CD4-positive, alpha-beta T cell treated with Interferon alpha-2 for 1 hour (primary cell): ENCODE data around the gene CYP26C1.

Source experiments
- DNase-seq, 2 donors: peaks; one replicate each; pipeline ENCODE4 v3.0.0-alpha.2; 2020 to 2022

The CYP26C1 gene

DNA sequence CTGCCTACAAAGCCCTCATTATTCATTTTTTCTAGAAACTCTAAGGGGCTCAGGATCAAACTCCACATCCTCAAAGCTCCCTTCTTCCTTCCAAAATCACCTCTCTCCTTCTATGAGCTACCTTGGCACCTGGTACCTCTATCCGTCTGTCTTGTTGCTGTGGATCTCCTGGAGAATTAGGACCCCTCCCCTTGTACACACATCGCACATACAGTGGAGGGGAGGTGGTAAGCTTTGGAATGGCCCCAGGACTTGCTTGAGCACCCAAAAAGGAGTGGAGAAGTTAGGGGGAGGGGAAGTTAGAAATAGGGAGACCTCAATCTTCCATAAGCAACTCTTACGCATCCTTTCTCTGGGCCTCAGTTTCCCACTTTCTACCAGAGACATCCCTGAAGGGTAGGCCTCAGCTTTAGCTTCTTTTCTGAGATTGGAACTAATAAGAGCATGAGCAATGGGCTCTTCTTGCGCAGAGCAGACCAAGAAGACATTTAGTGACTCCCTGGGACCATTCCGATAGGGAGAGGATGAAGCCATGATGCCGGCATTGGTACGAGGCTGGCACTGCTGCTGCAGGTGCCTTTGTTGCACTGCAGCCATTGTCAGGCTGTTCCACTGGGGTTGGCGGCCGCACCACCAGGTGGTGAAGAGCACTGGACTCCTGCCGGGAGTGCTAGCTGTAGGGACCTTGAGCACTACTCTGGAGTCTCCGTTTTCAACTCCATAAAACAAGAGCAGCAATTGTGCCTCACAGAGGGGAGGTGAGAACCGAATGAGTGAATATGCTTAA lies 4.5 kb downstream of the CYP26C1 start:
- DNase-seq: no peak

DNA sequence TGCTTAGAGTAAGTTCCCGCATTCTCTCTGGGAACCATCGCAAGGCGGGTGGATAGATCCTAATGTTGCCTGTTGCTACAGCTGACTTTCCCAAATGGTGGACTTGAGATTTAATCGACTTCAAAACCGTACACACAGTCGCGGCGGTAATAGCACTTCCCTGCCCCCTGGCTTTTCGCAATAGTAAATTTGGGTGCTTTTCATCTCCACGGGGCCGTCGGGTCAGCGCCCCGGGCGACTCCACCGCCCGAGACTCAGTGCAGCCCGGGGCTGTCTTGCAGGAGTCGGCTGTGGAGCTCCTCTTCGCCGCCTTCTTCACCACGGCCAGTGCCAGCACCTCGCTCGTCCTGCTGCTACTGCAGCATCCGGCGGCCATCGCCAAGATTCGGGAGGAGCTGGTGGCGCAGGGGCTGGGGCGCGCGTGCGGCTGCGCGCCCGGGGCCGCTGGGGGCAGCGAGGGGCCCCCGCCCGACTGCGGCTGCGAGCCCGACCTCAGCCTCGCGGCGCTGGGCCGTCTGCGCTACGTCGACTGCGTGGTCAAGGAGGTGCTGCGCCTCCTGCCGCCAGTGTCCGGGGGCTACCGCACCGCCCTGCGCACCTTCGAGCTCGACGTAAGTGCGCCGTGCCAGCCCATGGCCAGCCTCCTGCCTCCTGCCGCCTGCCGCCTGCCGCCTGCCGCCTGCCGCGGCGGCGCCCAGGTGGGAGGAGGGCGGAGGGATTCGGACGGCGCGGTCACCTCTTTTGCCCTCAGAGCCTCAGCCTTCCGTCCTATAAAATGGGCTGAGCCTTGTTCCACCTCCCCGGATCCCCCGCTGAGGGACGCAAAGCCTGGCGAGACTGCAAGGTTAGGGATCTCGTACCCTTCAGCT lies 5.3 kb downstream of the CYP26C1 start:
- DNase-seq: no peak

DNA sequence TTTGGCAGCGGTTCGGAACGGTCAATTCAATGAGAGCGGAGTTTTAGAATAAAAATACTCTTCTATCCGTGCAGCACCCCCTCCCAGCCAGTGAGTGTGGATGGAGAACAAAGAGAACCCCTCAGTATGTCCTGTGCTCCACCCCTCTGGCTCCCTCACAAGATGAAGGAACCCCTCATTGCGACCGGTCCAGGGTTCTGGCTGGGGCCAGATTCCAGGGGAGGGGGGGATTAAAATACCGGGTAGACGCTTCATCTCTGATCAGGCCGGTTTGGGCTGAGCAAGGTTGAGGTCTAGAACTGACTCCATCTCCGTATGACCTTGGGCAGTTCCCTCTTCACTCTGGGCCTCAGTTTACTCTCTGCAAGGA lies 5.9 kb downstream of the CYP26C1 start:
- no peak for DNase-seq

DNA sequence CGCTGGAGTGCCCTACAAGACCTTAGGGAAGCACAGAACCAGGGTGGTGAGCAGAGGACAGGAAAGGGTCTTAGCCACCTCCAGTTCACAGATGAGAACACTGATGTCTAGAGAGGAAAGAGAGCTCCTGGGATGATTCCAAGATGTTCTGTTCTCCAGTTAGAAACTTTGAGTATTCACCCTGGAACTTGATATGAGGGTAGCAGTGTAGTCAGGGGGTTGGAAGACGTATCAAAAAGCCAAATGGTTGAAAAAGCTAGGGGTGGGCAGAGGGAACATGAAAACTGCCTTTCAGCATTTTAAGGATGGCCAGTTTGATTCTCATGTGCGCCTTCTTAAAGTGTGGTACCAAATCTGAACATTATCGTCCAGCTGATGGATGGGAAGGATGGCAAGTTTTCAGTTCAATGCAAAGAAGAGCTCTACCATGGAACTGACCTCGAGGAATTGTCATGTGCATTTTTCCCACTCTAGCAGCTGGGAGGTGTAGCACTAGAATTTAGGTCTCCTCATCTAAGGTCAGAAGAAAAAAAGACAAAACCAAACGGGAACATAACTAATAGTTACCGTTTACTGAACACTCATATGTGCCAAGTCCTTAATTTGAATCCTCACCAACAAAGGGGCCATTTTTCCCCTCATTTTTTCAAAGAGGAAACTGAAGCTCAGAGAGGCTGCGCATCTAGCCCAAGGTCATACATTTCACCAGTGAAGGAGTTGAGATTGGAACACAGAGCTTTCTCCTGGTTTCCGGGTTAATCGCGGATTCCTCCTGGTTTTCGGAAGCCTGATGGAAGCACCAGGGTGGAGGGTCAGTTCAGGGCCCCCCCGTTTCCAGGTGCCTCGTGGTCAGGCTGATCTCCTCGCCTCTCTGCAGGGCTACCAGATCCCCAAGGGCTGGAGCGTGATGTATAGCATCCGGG lies 7.1 kb downstream of the CYP26C1 start:
- DNase-seq: no peak

DNA sequence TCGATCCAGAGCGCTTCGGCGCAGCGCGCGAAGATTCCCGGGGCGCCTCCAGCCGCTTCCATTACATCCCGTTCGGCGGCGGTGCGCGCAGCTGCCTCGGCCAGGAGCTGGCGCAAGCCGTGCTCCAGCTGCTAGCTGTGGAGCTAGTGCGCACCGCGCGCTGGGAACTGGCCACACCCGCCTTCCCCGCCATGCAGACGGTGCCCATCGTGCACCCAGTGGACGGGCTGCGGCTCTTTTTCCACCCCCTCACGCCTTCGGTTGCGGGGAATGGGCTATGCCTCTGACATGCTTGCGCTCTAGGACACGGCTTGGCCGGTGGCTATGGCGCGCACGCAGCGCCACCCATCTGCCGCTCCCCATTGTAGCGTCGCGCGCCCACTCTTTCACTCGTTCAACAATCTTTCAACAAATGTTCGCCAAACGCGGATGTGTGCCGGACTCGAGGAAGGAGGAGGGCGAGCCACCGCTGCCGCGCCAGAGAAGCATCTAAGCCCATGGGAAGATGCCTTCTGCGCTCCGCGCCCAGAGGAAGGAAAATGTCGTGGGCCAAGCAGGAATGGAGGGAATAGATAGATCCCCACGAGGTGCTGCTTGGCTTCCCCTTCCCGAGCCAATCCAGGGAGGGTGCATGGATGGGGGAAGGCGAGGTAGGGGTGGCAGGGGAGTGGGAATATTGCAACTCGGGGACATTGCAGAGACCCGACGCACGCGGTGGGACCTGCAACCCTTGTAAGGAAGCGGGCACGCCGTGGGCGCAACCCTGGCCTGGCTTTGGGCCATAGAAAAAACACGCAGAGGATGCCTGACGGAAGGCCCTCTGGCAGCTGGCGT lies 8.0 kb downstream of the CYP26C1 start:
- DNase-seq: no peak

DNA sequence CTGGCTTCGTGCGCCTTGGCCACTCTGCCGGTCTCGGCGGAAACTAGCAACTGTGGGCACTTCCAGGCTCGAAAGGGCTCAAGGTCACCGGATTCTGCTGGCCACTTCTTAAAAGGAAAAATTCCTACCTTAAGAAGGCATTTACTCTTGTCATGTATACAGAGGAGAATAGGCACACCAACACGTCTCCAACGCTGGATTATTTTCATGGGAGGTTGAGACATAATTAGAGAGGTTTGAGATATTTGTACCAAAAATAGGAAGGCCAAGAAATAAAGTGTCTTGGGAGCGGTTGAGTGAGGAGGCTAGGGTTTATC lies 8.6 kb downstream of the CYP26C1 start:
- no peak for DNase-seq

DNA sequence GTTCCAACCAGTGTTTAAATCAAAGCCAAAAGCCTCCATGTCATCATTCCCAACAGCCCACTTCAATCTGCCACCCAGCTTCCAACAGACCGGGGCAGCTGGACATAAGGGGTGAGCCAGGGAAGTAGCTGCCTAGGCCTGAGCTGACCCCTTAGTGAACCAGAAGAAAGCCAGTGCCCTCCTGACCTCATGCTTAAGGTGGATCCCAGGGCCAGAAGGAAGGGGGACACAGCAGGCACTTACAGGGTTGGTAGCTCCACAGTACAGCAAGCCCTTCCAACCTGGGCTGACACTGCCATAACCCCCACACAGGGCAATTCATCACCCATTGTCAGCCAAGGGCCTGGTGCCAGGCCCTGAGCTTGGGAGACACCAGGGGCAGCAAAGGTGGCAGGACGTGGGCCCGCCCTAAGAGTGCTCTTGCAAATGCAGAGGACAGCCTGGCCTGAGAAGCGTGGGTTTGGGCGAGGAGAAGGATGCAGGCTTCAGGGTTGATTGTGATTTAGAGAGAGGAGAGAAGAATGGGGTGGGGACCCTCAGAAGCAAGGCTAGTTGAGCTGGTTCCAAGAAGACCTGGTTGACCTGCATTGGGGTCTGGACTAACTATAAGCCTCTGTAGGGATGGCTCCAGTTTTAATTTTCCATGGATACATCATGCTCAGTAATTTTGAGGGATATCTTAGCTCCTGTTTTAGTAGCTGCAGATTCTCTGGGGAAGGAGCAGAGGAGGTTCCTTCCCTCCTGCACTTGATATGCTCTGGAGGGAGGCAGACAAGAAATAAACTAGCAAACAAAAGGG lies 10.0 kb downstream of the CYP26C1 start:
- no peak for DNase-seq

DNA sequence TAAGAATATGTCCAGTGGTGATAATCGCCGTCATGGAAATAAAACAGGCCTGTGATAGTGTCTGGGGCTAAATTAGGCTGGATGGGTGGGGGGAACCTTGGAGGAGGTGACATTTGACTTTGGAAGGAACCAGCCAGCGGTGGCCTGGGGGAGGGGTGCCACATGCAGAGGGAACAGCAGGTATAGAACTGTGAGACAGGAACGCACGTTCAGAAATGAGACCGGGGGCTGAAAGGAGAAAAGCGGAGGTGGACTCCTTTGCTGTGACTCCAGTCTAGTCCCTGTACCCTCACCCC lies 10.5 kb downstream of the CYP26C1 start:
- DNase-seq: no peak

DNA sequence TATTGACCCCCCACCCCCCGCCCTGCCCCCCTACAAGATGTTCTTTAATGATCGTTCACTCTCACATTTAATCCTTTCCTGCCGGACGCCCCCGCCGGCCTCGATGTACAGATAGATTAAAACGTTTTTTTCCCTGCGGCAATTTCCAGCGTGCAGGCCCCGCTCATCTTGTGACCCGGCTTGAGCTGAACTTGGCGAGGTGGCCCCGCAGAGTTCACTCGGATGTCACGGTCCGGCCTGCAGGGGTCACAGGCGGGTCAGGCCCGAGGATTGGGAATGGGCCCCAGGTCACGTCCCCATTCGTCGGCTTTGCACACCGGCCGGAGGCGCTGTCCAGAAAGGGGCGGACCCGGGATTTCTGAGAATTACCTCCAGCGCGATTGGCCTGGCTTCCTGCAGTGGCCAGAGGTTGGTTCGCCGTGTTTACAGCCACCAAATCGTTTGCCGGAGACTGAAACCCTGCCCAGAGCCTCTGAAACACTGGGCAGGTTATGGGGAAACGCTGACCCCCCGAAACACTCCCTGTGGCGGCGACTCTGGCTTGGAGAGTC lies 11.2 kb downstream of the CYP26C1 start:
- no peak for DNase-seq

DNA sequence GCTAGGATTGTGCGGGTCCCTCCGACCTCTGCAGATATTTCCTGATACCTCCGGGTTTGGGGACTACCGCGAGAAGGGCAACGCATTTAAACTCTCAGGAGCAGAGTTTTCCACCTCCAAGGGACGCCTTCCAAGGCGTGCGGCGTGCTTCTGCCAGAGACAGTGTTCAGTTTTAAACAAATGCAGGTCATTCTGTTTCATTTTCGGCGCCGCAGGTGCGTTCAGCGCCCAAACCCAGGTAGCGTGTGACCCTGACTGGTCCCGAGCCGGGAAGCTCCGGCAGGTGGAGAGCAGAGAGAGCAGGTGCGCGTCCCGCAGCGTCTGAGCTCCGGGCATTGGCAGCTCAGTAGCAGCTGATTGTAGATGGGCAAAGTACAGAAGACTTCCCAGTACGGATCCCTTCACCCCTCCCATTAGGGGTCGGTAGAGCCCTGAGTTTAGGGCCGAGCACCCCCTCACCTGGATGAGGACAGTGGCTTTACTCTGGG lies 11.7 kb downstream of the CYP26C1 start:
- DNase-seq: no peak

DNA sequence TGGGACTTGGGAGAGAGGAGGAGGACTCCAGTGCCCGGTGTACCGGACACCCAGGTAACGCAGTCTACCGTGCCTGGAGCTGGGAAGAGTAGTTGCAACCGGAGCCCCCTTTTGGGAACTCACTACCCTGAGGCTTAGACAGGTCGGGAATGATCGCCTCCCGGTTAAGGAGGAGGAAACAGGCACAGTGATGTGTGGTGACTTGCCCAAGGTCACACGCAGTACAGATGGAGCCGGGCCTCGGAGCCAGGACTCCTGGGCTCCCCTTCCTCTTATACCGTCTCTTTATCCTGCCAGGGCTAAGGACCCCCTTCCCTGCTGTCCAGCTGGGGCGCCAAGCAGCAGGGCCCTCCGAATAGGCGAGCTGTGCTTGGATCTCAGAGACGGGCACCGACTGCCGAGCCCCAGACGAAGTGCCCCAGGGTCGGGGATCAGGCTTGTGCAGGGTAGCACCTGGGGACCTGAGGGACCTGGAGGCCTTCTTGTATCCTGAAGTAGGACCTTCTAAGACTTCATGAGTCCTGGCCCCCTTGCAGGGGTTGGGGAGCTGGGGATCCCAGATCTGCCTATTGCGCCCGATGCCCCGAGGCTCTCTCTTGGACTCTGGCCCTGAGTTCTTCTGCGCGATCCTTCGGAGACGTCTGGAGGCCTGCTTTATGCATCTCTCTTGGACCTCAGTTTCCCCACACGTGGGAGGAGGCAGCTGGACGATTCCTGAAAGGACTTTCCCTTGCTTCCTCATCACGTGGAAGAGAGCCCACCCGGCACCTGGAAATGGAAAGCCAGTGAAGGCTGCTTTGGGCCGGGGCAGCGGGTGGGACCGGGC lies 12.3 kb downstream of the CYP26C1 start:
- no peak for DNase-seq

DNA sequence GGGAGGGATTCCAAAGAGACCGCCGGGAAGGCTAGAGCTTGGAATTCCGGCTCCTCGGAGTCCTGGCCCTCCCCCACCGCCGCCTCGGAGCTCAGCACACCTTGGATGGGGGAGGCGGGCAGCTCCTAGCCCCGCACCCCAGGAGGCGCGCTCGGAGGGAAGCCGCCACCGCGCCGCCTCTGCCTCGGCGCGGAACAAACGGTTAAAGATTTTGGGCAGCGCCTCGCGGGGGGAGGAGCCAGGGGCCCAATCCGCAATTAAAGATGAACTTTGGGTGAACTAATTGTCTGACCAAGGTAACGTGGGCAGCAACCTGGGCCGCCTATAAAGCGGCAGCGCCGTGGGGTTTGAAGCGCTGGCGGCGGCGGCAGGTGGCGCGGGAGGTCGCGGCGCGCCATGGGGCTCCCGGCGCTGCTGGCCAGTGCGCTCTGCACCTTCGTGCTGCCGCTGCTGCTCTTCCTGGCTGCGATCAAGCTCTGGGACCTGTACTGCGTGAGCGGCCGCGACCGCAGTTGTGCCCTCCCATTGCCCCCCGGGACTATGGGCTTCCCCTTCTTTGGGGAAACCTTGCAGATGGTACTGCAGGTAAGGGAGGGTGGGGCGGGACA lies 13.0 kb downstream of the CYP26C1 start, which contains the start of gene CYP26A1:
CYP26A1 (plus strand) TSS at position 355 of the 608 bp plus-strand sequence; CDS start at position 397, 42 bp downstream.
- DNase-seq: no peak

DNA sequence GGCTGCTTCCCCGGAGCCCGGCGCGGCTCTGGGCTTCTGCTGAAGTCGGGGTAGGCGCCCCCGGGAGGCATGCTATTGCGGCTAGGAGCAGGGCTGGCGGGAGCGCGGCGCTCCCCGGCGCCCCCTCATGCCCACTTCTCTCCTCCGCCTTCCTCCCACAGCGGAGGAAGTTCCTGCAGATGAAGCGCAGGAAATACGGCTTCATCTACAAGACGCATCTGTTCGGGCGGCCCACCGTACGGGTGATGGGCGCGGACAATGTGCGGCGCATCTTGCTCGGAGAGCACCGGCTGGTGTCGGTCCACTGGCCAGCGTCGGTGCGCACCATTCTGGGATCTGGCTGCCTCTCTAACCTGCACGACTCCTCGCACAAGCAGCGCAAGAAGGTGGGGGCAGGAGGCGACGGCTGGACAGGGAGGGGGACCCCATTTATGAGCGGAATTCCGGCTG lies 13.6 kb downstream of the CYP26C1 start:
- peak in 1 of 2 donors; percentile 12 for DNase-seq

DNA sequence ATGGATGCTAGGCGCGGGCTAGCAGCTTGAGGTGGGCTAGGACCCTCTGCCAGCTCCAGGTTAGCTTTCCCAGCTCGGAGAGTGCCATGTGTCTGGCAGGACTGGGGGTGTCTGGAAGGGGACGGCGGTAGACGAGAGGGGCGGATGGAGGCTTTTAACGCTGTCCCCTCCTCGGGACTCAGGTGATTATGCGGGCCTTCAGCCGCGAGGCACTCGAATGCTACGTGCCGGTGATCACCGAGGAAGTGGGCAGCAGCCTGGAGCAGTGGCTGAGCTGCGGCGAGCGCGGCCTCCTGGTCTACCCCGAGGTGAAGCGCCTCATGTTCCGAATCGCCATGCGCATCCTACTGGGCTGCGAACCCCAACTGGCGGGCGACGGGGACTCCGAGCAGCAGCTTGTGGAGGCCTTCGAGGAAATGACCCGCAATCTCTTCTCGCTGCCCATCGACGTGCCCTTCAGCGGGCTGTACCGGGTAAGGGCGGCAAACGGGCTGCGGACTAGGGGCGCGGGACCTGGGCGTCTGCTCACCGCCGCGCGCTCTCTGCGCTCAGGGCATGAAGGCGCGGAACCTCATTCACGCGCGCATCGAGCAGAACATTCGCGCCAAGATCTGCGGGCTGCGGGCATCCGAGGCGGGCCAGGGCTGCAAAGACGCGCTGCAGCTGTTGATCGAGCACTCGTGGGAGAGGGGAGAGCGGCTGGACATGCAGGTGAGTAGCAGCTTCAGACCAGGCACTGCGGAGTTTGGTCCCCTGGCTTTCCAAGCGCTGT lies 14.2 kb downstream of the CYP26C1 start:
- no peak for DNase-seq

DNA sequence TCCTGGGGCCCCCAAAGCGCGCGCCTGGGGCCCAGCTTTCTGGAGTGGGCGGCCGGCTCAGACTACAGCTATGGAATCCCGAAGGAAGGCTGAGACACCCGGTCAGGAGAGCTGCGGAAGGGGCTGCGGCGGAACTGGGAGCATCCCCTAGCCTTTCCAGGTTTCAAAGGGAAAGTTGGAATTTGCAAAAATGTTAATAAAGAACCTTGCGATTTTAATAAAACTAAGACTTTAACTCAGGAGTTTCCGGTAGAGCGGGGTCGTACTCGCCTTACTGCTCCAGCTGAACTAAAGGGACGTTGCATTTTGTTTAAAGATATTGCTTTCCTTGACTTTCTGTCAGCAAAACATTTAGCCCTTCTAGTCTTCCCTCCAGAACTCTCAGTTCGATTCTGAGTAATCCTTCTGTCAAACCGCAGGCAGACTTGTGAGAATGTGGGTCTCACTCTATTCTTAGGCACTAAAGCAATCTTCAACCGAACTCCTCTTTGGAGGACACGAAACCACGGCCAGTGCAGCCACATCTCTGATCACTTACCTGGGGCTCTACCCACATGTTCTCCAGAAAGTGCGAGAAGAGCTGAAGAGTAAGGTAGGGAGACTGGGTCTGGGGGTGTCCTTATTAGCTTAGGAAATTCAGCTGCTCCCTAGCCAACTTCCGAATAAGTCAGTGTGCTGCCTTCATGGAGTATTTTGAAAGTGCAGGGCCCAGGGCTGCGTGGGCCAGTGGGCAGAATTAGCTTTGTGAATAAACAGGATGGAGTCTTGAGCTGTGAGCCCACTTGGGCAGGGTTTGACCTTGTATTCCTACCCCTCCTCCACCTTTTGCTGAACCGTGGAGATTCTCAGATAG lies 15.0 kb downstream of the CYP26C1 start:
- DNase-seq: no peak

DNA sequence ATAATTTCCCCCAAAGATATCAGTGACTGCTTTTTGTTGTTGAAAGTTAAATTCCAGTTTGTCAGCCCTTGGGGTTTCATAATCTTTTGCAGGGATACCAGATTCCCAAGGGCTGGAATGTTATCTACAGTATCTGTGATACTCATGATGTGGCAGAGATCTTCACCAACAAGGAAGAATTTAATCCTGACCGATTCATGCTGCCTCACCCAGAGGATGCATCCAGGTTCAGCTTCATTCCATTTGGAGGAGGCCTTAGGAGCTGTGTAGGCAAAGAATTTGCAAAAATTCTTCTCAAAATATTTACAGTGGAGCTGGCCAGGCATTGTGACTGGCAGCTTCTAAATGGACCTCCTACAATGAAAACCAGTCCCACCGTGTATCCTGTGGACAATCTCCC lies 16.3 kb downstream of the CYP26C1 start:
- DNase-seq: no peak

DNA sequence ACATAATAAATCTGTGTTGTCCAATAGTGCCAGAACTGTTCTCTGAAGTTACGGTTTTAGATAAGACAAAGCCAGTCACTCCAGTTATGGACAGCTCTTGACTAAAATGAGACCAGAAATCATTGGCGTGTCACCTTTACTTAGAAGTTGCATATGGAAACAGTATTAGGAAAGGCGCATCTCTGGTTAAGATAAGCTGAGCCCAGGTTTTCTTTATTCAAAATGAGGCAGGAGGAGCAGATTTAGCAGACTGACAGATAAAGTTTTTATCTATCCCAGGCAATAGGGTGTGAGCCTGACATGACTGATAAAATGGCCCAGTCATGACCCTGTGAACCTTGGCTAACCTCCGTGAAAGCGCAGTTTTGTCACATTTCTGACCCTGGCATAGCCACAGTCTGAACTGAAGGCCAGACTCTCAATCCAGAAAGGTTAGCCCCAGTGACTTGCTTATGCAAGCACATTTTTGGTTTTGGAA lies 17.3 kb downstream of the CYP26C1 start:
- no peak for DNase-seq
